Gastrocnemius medialis (tissue), 4 donors: ENCODE measurements around the gene TIGD4. TPM values are rescaled to one million over a fixed set of nuclear protein-coding genes. Genes with fewer than 3 reads are reported as not detected.
"Not testable (repeated sequence)": the region's sequence is repeated elsewhere in the genome, so short reads cannot be mapped to it uniquely, and the experiment has no call there.

ENCODE experiments used
- ATAC-seq, 2 donors: fragments of 150-250 bp; one replicate each; pipeline ENCODE4 v1.9.1; 2016
- DNase-seq, 2 donors: peaks; one replicate each; pipeline ENCODE4 v3.0.0-alpha.2; 2019
- H3K27ac ChIP-seq, 4 donors: fragments of 200-600 bp; sonication (generic); 1 replicate in 1 of 4; 2 replicates in 3 of 4; pipeline ENCODE4 v1.5.1; 2016 to 2018; ENCODE audit warnings: mild to moderate bottlenecking in 2 of 4, moderate library complexity in 1 of 4
- H3K27me3 ChIP-seq, 3 donors: fragments of 200-600 bp; sonication (generic) in 2 of 3; 1 replicate in 1 of 3; 2 replicates in 2 of 3; pipeline versions ENCODE4 v1.5.1 to v1.6.0; 2016 to 2019; ENCODE audit warnings: mild to moderate bottlenecking in 1 of 3, moderate library complexity in 1 of 3
- H3K36me3 ChIP-seq, 2 donors: fragments of 200-600 bp; sonication (generic) in 1 of 2; one replicate each; pipeline ENCODE4 v1.5.1; 2017 to 2018
- H3K4me1 ChIP-seq, 2 donors: fragments of 200-600 bp; sonication (generic) in 1 of 2; one replicate each; pipeline ENCODE4 v1.5.1; 2016 to 2017; ENCODE audit warnings: mild to moderate bottlenecking in 2 of 2
- H3K4me3 ChIP-seq, 4 donors: fragments of 200-600 bp; sonication (generic) in 3 of 4; 1 replicate in 1 of 4; 2 replicates in 3 of 4; pipeline ENCODE4 v1.5.1; 2016 to 2019; ENCODE audit warnings: mild to moderate bottlenecking in 2 of 4
- H3K9me3 ChIP-seq, 3 donors: fragments of 200-600 bp; sonication (generic) in 2 of 3; 1 replicate in 1 of 3; 2 replicates in 2 of 3; pipeline ENCODE4 v1.5.1; 2016 to 2019
- CTCF ChIP-seq, 5 experiments: fragments of 450-650 bp in 3 of 5; fragments of 200-600 bp in 2 of 5; sonication (generic) in 2 of 5; IDR thresholded peaks in 4 of 5; conservative IDR thresholded peaks in 1 of 5; 1 replicate in 4 of 5; 2 replicates in 1 of 5; pipeline ENCODE4 v1.5.1; 2016 to 2019; ENCODE audit warnings: antibody characterized with exemption in 5 of 5, mild to moderate bottlenecking in 3 of 5, moderate library complexity in 3 of 5
- POLR2A ChIP-seq, 2 donors: fragments of 450-650 bp; IDR thresholded peaks; one replicate each; pipeline ENCODE4 v1.6.1; 2017; ENCODE audit warnings: antibody characterized with exemption in 2 of 2, mild to moderate bottlenecking in 2 of 2, moderate library complexity in 2 of 2
- in situ Hi-C, 4 donors: fragments of 200-750 bp; cut with MboI; loops; one replicate each; pipeline versions ENCODE4 v1.15.0 to v1.8.0; 2017; ENCODE audit warnings: low sequenced_read_pairs in 4 of 4
- intact Hi-C: fragments of 100-400 bp; cut with DNase I; formaldehyde crosslinking; loops from one replicate; pipeline ENCODE4 v1.15.1; 2023; ENCODE audit warnings: low total_unique reads
- total RNA-seq, 4 donors: library from RNA; depleted of rRNA; stranded (reverse); fragments of >200 nt; gene quantifications; one replicate each; pipeline versions ENCODE4 v1.1.0 to v1.2.3, GENCODE V29; 2016

Gene TIGD4
- total RNA-seq, 4 donors from 2014 or later, result 0.09 to 0.23 TPM; not detected in 2

DNA sequence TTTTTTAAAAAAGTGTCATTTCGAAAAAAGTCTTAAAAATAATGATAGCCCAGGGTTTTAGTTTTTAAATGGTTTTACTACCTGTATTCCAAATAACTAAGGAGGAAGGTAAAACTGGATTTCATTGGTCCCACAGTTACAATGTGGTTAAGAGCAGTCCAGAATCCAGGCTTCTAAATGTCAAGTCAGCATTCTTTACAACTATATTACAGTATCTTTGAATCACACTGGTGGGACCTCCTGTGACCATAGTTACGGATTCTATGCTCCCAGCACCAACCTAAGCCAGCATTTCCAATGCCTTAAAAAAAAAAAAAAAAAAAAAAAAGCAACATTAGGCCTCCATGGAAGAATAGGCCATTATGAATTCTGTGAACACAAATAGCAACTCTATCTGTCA is 6.2 kb downstream of the TIGD4 start:
- ATAC-seq, result no peak
- H3K27me3 ChIP-seq, result no peaks in the 10 kb centered on the region
- no peaks in the 10 kb centered on the region for H3K9me3 ChIP-seq
- intact Hi-C loops (no loop called here), in situ Hi-C loops (no loop called here)
- no peak overlapping the region for H3K27ac ChIP-seq
- no peak for DNase-seq
- TF ChIP-seq POLR2A (IDR thresholded peaks at IDR 0.05) (no peak), CTCF (IDR thresholded peaks at IDR 0.05 in 4 of 5, conservative IDR thresholded peaks at IDR 0.05 in 1 of 5) (no peak)
- no peaks in the 10 kb centered on the region for H3K4me1 ChIP-seq
- H3K36me3 ChIP-seq, result no peaks in the 10 kb centered on the region
- H3K4me3 ChIP-seq, result no peak overlapping the region

DNA sequence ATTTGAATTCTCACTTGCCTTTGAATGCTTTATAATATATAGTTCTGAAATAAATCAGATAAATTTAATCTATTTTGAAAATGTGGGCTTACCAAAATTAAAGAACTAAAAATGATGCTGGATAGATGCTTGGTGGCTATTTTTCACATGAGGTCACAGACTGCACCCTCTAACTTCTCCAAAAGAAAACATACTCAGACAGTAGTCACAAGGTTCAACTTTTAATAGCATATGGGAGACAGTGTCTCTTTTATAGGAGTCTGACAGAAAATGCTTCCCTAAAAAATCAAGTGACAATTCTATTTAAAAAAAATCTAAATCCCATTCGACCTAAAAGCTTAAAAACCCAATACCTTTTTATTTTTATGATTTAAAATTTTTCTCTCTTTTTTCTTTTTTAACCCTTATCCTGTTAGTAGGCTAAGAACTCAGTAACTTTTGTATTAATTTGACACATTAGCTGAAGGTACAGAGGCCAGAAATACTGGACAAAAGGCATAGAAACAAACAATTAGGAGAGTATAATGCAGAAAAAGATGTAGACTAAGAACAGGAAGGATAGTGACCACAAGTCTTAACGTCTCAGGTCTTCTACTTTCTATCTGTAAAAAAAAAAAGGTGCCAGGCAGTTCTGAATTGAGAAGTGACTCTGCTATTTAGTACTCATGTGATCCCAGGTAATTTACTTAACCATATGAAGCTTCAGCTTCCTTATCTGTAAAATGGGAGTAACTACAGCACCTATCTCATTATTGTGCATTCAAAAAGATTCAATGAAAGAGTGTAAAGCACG is 7.6 kb downstream of the TIGD4 start:
- TF ChIP-seq POLR2A (IDR thresholded peaks at IDR 0.05) (no peak), CTCF (IDR thresholded peaks at IDR 0.05 in 4 of 5, conservative IDR thresholded peaks at IDR 0.05 in 1 of 5) (no peak)
- intact Hi-C loops, result no loop called here
- in situ Hi-C loops, result no loop called here

DNA sequence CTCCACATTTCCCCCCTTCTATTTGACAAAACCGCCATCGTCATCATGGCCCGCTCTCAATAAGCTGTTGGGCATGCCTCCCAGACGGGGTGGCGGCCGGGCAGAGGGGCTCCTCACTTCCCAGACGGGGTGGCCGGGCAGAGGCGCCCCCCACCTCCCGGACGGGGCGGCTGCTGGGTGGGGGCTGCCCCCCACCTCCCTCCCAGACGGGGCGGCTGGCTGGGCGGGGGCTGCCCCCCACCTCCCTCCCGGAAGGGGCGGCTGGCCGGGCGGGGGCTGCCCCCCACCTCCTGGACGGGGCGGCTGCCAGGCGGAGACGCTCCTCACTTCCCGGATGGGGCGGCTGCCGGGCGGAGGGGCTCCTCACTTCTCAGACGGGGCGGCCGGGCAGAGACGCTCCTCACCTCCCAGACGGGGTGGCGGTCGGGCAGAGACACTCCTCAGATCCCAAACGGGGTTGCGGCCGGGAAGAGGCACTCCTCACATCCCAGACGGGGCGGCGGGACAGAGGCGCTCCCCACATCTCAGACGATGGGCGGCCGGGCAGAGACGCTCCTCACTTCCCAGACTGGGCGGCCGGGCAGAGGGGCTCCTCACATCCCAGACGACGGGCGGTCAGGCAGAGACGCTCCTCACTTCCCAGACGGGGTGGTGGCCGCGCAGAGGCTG is 14.3 kb downstream of the TIGD4 start:
- in situ Hi-C loops, ATAC-seq, H3K27me3 ChIP-seq, H3K27ac ChIP-seq, intact Hi-C loops, H3K4me3 ChIP-seq, H3K4me1 ChIP-seq, H3K36me3 ChIP-seq, H3K9me3 ChIP-seq, DNase-seq: not testable (repeated sequence)

More for the DNA sequence above, 7.6 kb downstream of the TIGD4 start:
- Histone ChIP-seq H3K27ac (no peak overlapping the region), H3K36me3 (no peaks in the 10 kb centered on the region), H3K4me1 (no peaks in the 10 kb centered on the region), H3K4me3 (no peak overlapping the region), H3K9me3 (no peaks in the 10 kb centered on the region), H3K27me3 (no peaks in the 10 kb centered on the region)
- no peak for DNase-seq
- ATAC-seq, result no peak

DNA sequence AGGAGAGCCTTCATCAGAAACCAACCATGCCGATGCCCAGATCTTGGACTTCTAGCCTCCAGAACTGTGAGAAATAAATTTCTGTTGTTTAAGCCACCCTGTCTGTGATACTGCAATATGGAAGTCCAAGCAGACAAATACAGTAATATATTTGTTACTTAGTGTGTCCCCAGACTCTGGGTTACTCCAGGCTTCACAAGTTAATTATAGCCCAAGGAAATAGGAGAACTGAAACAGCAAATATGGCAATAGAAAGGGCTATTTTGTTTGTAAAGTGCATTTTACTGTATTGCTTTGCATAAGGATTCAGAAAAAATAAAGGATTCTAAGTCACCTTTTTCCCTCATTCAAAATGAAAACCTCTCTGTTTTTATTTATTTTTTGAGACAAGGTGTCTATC is 15.7 kb downstream of the TIGD4 start:
- Histone ChIP-seq H3K27me3 (no peaks in the 10 kb centered on the region), H3K4me1 (peaks cover 0 to 9% of the 10 kb centered on the region in 2 donors), H3K27ac (no peak overlapping the region), H3K9me3 (no peaks in the 10 kb centered on the region), H3K36me3 (no peaks in the 10 kb centered on the region), H3K4me3 (no peak overlapping the region)
- no peak for TF ChIP-seq CTCF (IDR thresholded peaks at IDR 0.05 in 4 of 5, conservative IDR thresholded peaks at IDR 0.05 in 1 of 5)
- no peak for TF ChIP-seq POLR2A (IDR thresholded peaks at IDR 0.05)
- in situ Hi-C loops, result no loop called here
- intact Hi-C loops, result no loop called here
- ATAC-seq (no peak), DNase-seq (no peak)

DNA sequence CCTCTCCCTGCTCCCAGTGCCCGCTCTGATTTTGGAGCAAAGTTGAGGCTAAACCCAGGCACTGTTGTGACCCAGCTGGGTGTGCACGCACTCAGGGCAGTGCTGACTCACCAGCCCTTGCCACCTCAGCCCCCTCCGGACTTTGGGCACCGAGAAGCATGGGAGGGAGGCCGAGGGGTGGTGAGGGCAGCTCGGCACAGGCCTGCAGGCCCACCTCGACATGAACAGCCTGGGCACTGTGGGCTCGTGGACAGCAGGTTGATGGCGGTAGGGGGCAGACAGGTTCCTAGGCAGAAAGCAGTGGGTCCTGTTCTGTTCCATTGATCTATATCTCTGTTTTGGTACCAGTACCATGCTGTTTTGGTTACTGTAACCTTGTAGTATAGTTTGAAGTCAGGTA is 30.9 kb downstream of the TIGD4 start:
- Histone ChIP-seq H3K27me3 (no peaks in the 10 kb centered on the region), H3K36me3 (no peaks in the 10 kb centered on the region), H3K4me1 (no peaks in the 10 kb centered on the region), H3K4me3 (no peak overlapping the region), H3K9me3 (peaks cover 0 to 8% (median 0%) of the 10 kb centered on the region in 3 donors), H3K27ac (no peak overlapping the region)
- no peak for ATAC-seq
- intact Hi-C loops (no loop called here), in situ Hi-C loops (no loop called here)
- no peak for DNase-seq
- TF ChIP-seq POLR2A (IDR thresholded peaks at IDR 0.05) (no peak), CTCF (IDR thresholded peaks at IDR 0.05 in 4 of 5, conservative IDR thresholded peaks at IDR 0.05 in 1 of 5) (no peak)
